Neural progenitor cell (in vitro differentiated cells): Measurements from ENCODE around the gene DEPDC4. TPM values are rescaled to one million over a fixed set of nuclear protein-coding genes. Genes with fewer than 3 reads are reported as not detected.
"Not testable (repeated sequence)": the region's sequence is repeated elsewhere in the genome, so short reads cannot be mapped to it uniquely, and the experiment has no call there.

ENCODE experiments used
- DNase-seq: peaks from one replicate; pipeline ENCODE4 v3.0.0-alpha.2; 2016; ENCODE audit warnings: low spot score
- H2AFZ ChIP-seq: fragments of 200-600 bp; sonication (generic); replicated peaks from 2 replicates; pipeline ENCODE4 v1.6.1; 2016; ENCODE audit warnings: antibody characterized with exemption
- H3F3A ChIP-seq: fragments of 200-600 bp; sonication (generic); 2 replicates; pipeline ENCODE4 v1.6.1; 2016; ENCODE audit warnings: antibody characterized with exemption, low read depth
- H3K27ac ChIP-seq: fragments of 200-600 bp; sonication (generic); 2 replicates; pipeline ENCODE4 v1.5.1; 2016; ENCODE audit warnings: mild to moderate bottlenecking
- H3K27me3 ChIP-seq: fragments of 200-600 bp; sonication (generic); 2 replicates; pipeline ENCODE4 v1.6.1; 2016; ENCODE audit warnings: mild to moderate bottlenecking, moderate library complexity
- H3K36me3 ChIP-seq: fragments of 200-600 bp; sonication (generic); 2 replicates; pipeline ENCODE4 v1.5.1; 2016
- H3K4me1 ChIP-seq: fragments of 200-600 bp; sonication (generic); 2 replicates; pipeline ENCODE4 v1.6.1; 2016; ENCODE audit warnings: mixed run types
- H3K4me2 ChIP-seq: fragments of 200-600 bp; sonication (generic); 2 replicates; pipeline ENCODE4 v1.6.1; 2016
- H3K4me3 ChIP-seq: fragments of 200-600 bp; sonication (generic); 2 replicates; pipeline ENCODE4 v1.5.1; 2016
- H3K79me2 ChIP-seq: fragments of 200-600 bp; sonication (generic); 2 replicates; pipeline ENCODE4 v1.6.1; 2016; ENCODE audit warnings: low read depth
- H3K9ac ChIP-seq: fragments of 200-600 bp; sonication (generic); 2 replicates; pipeline ENCODE4 v1.6.1; 2016
- H3K9me3 ChIP-seq: fragments of 200-600 bp; sonication (generic); 2 replicates; pipeline ENCODE4 v1.5.1; 2016; ENCODE audit warnings: low read depth
- H4K20me1 ChIP-seq: fragments of 200-600 bp; sonication (generic); 2 replicates; pipeline ENCODE4 v1.6.1; 2016; ENCODE audit warnings: low read depth
- H3K27ac Mint-ChIP-seq: 3 replicates; pipeline ENCODE4 v1.8.0; 2021; ENCODE audit warnings: mixed read lengths
- H3K27me3 Mint-ChIP-seq: 2 replicates; pipeline ENCODE4 v1.8.0; 2022; ENCODE audit warnings: low read depth, mild to moderate bottlenecking, inconsistent platforms, moderate library complexity, mixed read lengths; ENCODE audit not compliant: insufficient read depth
- H3K36me3 Mint-ChIP-seq: 3 replicates; pipeline ENCODE4 v1.8.0; 2021; ENCODE audit warnings: mixed read lengths
- H3K4me1 Mint-ChIP-seq: 3 replicates; pipeline ENCODE4 v1.8.0; 2021; ENCODE audit warnings: mixed read lengths
- H3K4me3 Mint-ChIP-seq: 3 replicates; pipeline ENCODE4 v1.8.0; 2021; ENCODE audit warnings: mild to moderate bottlenecking, moderate library complexity, mixed read lengths
- H3K9me3 Mint-ChIP-seq: 3 replicates; pipeline ENCODE4 v1.8.0; 2020; ENCODE audit warnings: mixed read lengths
- EZH2 ChIP-seq: fragments of 200-600 bp; sonication (generic); IDR thresholded peaks from 2 replicates; pipeline ENCODE4 v1.6.1; 2017; ENCODE audit warnings: antibody characterized with exemption, mild to moderate bottlenecking, moderate library complexity
- EZH2phosphoT487 ChIP-seq: fragments of 200-600 bp; sonication (generic); IDR thresholded peaks from 2 replicates; pipeline ENCODE4 v1.6.1; 2017; ENCODE audit warnings: antibody characterized with exemption
- total RNA-seq: library from RNA; depleted of rRNA; stranded (reverse); fragments of >200 nt; gene quantifications from 2 replicates; pipeline ENCODE4 v1.2.3, GENCODE V29; 2015; ENCODE audit warnings: low replicate concordance
- TF ChIP-seq, protein P1 (sequence below): fragments of 200-600 bp; sonication (generic); IDR thresholded peaks from 2 replicates; pipeline ENCODE4 v1.5.1; 2017; ENCODE audit warnings: antibody characterized with exemption, mild to moderate bottlenecking

The DEPDC4 gene
- total RNA-seq, 1 donor from 2014 or later = 4.2 TPM

DNA sequence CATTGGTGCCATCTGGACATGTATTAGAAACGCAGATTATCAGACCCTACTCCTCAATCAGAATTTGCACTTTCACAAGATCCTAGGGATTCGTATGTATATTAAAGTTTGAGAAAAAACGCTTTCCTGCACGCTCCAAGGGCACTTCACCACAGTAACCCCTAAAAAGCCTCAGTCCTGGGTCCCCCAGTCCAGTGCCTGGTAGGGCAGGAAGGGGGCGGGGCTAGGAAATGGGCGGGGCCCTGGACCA, 369 bp downstream of the DEPDC4 start:
- Histone ChIP-seq H3K9ac (no peak overlapping the region), H3K79me2 (peaks cover 41% of the 10 kb centered on the region), H3K9me3 (no peaks in the 10 kb centered on the region), H3K27ac (peak overlapping the region; percentile 96), H4K20me1 (peaks cover 26% of the 10 kb centered on the region), H3K4me2 (peak overlapping the region; percentile 93), H3K4me3 (peak overlapping the region; percentile 82), H3K4me1 (peaks cover 20% of the 10 kb centered on the region), H3F3A (peaks cover 12% of the 10 kb centered on the region), H3K27me3 (no peaks in the 10 kb centered on the region), H2AFZ (peak overlapping the region; percentile 75), H3K36me3 (no peaks in the 10 kb centered on the region)
- H3K4me1 Mint-ChIP-seq = peaks cover 17% of the 10 kb centered on the region
- peaks cover 2% of the 10 kb centered on the region for H3K36me3 Mint-ChIP-seq
- no peaks in the 10 kb centered on the region for H3K9me3 Mint-ChIP-seq
- H3K27me3 Mint-ChIP-seq = peaks cover 2% of the 10 kb centered on the region
- peak overlapping the region; percentile 98 for H3K4me3 Mint-ChIP-seq
- H3K27ac Mint-ChIP-seq = peak overlapping the region; percentile 99
- DNase-seq = peak; percentile 93
- TF ChIP-seq, protein P1, sequence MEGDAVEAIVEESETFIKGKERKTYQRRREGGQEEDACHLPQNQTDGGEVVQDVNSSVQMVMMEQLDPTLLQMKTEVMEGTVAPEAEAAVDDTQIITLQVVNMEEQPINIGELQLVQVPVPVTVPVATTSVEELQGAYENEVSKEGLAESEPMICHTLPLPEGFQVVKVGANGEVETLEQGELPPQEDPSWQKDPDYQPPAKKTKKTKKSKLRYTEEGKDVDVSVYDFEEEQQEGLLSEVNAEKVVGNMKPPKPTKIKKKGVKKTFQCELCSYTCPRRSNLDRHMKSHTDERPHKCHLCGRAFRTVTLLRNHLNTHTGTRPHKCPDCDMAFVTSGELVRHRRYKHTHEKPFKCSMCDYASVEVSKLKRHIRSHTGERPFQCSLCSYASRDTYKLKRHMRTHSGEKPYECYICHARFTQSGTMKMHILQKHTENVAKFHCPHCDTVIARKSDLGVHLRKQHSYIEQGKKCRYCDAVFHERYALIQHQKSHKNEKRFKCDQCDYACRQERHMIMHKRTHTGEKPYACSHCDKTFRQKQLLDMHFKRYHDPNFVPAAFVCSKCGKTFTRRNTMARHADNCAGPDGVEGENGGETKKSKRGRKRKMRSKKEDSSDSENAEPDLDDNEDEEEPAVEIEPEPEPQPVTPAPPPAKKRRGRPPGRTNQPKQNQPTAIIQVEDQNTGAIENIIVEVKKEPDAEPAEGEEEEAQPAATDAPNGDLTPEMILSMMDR = no peak
- TF ChIP-seq EZH2phosphoT487 (no peak), EZH2 (no peak)

DNA sequence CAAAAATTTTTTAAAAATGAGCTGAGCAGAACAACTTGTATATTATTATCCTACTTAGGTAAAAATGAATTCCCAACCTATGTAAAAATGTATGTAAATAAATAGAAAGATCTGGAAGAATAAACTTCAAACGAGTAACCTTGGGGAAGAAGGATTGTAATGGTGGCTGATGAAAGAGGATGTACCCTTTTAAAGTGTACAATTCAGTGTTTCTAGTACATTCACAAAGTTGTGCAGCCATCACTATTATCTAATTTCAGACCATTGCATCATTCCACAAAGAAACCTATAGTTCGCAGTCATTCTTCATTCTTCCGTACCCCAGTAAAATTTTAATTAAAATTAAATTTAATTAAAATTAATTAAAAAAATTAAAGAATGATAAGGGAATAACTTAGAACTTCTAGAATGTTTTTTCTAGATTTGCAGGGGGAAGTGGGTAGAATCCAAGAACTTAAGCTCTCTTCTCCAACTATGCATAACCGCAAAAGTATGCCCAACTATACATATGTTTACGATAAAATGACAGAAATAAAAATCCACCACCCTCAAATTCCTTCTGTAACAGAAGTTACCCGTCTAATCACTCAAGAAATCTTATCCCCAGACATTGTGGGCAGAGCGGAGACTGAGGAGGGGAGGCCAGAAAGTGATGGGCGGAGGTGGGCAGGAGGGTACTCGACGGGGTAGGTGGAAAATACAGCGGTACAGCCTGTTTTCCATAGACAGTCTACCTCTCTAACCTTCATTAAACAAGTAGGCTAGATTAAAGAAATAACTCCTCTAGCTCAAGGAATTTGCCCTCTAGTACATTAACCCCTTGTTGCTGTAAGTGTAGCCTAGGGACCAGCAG, 921 bp downstream of the DEPDC4 start:
- Histone ChIP-seq H3K9ac (no peak overlapping the region), H3K4me2 (peak overlapping the region; percentile 93), H3F3A (peaks cover 12% of the 10 kb centered on the region), H3K79me2 (peaks cover 36% of the 10 kb centered on the region), H3K27me3 (no peaks in the 10 kb centered on the region), H3K4me1 (peaks cover 20% of the 10 kb centered on the region), H4K20me1 (peaks cover 25% of the 10 kb centered on the region), H3K36me3 (no peaks in the 10 kb centered on the region), H3K27ac (no peak overlapping the region), H3K9me3 (no peaks in the 10 kb centered on the region), H2AFZ (peak overlapping the region; percentile 75), H3K4me3 (peak overlapping the region; percentile 82)
- H3K4me3 Mint-ChIP-seq = peak overlapping the region; percentile 98
- H3K4me1 Mint-ChIP-seq = peaks cover 17% of the 10 kb centered on the region
- peaks cover 3% of the 10 kb centered on the region for H3K36me3 Mint-ChIP-seq
- no peaks in the 10 kb centered on the region for H3K9me3 Mint-ChIP-seq
- no peak for DNase-seq
- TF ChIP-seq, protein P1 = no peak
- no peak for TF ChIP-seq EZH2
- TF ChIP-seq EZH2phosphoT487 = no peak
- peak overlapping the region; percentile 99 for H3K27ac Mint-ChIP-seq
- peaks cover 2% of the 10 kb centered on the region for H3K27me3 Mint-ChIP-seq

DNA sequence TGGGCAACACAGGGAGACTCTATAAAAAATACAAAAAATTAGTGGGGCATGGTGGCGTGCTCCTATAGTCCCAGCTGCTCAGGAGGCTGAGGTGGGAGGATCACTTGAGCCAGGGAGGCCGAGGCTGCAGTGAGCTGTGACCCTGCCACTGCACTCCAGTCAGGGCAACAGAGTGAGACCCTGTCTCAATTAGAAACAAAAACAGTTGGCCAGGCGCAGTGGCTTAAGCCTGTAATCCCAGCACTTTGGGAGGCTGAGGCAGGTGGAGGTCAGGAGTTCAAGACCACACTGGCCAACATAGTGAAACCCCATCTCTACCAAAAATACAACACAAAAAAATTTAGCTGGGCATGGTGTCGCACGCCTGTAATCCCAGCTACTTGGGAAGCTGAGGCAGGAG, 1.8 kb downstream of the DEPDC4 start:
- Histone ChIP-seq H4K20me1 (peaks cover 18% of the 10 kb centered on the region), H3K79me2 (peaks cover 27% of the 10 kb centered on the region), H3F3A (peaks cover 12% of the 10 kb centered on the region), H3K4me1 (peaks cover 20% of the 10 kb centered on the region)
- not testable (repeated sequence) for H3K9me3 Mint-ChIP-seq, H3K27me3 Mint-ChIP-seq, H3K36me3 Mint-ChIP-seq, H3K27ac Mint-ChIP-seq, H3K4me2 ChIP-seq, H3K27ac ChIP-seq, H3K9me3 ChIP-seq, H2AFZ ChIP-seq, H3K9ac ChIP-seq, H3K4me3 Mint-ChIP-seq, H3K4me3 ChIP-seq, H3K27me3 ChIP-seq, DNase-seq, H3K36me3 ChIP-seq
- H3K4me1 Mint-ChIP-seq = peaks cover 15% of the 10 kb centered on the region

DNA sequence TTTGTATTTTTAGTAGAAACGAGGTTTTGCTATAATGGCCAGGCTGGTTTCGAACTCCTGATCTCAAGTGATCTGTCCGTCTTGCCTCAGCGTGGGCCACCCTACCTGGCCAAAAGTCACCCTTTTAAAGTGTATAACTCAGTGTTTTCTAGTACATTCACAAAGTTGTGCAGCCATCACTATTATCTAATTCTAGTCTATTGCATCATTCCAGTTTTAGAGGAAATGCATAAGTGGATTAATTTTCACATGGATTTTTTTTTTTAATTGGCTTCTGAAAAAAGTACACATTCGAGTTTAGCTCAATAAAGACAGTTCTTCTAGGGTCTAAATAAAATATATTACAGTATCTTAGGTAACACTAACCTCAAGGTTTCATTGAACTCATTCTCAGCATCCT, 3.7 kb downstream of the DEPDC4 start:
- H4K20me1 ChIP-seq = peaks cover 3% of the 10 kb centered on the region
- H2AFZ ChIP-seq = no peak overlapping the region
- no peak overlapping the region for H3K27ac Mint-ChIP-seq
- TF ChIP-seq, protein P1 = no peak
- TF ChIP-seq EZH2phosphoT487 = no peak
- no peak for TF ChIP-seq EZH2
- no peaks in the 10 kb centered on the region for H3K9me3 Mint-ChIP-seq
- no peak overlapping the region for H3K9ac ChIP-seq
- peaks cover 8% of the 10 kb centered on the region for H3K79me2 ChIP-seq
- H3K4me1 ChIP-seq = peaks cover 5% of the 10 kb centered on the region
- H3K36me3 ChIP-seq = no peaks in the 10 kb centered on the region
- H3K4me2 ChIP-seq = no peak overlapping the region
- peaks cover 2% of the 10 kb centered on the region for H3K27me3 Mint-ChIP-seq
- peaks cover 2% of the 10 kb centered on the region for H3K4me1 Mint-ChIP-seq
- H3K27ac ChIP-seq = no peak overlapping the region
- no peak overlapping the region for H3K4me3 Mint-ChIP-seq
- peaks cover 3% of the 10 kb centered on the region for H3K36me3 Mint-ChIP-seq
- H3K9me3 ChIP-seq = no peaks in the 10 kb centered on the region
- H3K27me3 ChIP-seq = no peaks in the 10 kb centered on the region
- H3K4me3 ChIP-seq = no peak overlapping the region
- peaks cover 12% of the 10 kb centered on the region for H3F3A ChIP-seq
- no peak for DNase-seq
